ENCODE measurements around the gene PSG1.

PSG1 gene

DNA sequence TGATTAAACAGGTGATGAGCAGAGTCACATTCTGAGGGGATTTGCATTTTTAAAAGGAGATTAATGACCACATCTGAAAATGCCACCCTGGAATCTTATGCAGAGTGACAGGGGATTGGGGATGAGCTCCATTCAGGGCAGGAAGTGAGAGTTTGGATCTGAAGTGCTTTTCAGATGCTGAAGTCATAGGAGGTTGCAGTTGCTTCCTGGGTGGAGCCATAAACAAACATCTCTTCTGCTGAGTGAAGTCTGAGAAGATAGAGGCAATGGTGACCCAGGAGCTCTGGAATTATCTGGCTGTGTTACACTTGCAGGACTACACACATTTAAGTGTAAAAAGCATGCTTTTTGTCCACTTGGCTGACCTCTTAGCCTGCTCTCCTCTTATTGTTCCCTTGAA is 62.6 kb downstream of the PSG1 start:
- in situ Hi-C loops (cut with MboI; ENCODE audit: low pct_unique_long_range_greater_than_20kb, low sequenced_read_pairs, unreplicated experiment), result no loop called here
- DNase-seq (ENCODE audit: low spot score), result no peak
- TF ChIP-seq, protein P1, sequence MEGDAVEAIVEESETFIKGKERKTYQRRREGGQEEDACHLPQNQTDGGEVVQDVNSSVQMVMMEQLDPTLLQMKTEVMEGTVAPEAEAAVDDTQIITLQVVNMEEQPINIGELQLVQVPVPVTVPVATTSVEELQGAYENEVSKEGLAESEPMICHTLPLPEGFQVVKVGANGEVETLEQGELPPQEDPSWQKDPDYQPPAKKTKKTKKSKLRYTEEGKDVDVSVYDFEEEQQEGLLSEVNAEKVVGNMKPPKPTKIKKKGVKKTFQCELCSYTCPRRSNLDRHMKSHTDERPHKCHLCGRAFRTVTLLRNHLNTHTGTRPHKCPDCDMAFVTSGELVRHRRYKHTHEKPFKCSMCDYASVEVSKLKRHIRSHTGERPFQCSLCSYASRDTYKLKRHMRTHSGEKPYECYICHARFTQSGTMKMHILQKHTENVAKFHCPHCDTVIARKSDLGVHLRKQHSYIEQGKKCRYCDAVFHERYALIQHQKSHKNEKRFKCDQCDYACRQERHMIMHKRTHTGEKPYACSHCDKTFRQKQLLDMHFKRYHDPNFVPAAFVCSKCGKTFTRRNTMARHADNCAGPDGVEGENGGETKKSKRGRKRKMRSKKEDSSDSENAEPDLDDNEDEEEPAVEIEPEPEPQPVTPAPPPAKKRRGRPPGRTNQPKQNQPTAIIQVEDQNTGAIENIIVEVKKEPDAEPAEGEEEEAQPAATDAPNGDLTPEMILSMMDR (IDR thresholded peaks at IDR 0.05; ENCODE audit: extremely low read depth, insufficient read depth, missing control alignments), result no peak

All from GM13977 (cell line).